Panc1 (cell line): ENCODE measurements around the gene STAB1. TPM values are rescaled to one million over a fixed set of nuclear protein-coding genes. Genes with fewer than 3 reads are reported as not detected.
A peak's percentile ranks its signal among the peaks of the same experiment; 100 is the strongest.

Source experiments
- ATAC-seq: fragments of 200-7000 bp; cut with Tn5 transposase; 2 replicates; pipeline ENCODE4 v1.9.1; 2020; ENCODE audit warnings: mild to moderate bottlenecking, moderate library complexity
- BruUV-seq: library from RNA; stranded (reverse); fragments of 400-500 nt; replicated peaks from 2 replicates; lab custom pipeline; 2021; lab: Mats Ljungman, UMichigan
- CTCF ChIA-PET: fragments of 300-600 bp; sonication (Branson Sonifier 250); formaldehyde crosslinking; loops from one replicate; lab custom pipeline; 2022; ENCODE audit warnings: antibody characterized with exemption; lab: Charles Lee
- POLR2A ChIA-PET: fragments of 300-600 bp; sonication (Branson Sonifier 250); formaldehyde crosslinking; loops from one replicate; lab custom pipeline; 2022; ENCODE audit warnings: antibody characterized with exemption; lab: Charles Lee
- DNase-seq: peaks from one replicate; pipeline ENCODE4 v3.0.0-alpha.2; 2010; ENCODE audit warnings: low read depth, low spot score
- H3K27ac ChIP-seq: 2 replicates; pipeline ENCODE4 v1.5.1; 2011; ENCODE audit warnings: mild to moderate bottlenecking, low read length, inconsistent platforms
- H3K27me3 ChIP-seq: fragments of 200-500 bp; sonication (Bioruptor generic); 2 replicates; pipeline ENCODE4 v1.6.0; 2014; ENCODE audit warnings: low read length, inconsistent platforms; ENCODE audit not compliant: control insufficient read depth, insufficient read depth
- H3K36me3 ChIP-seq: fragments of 200-500 bp; sonication (Bioruptor generic); 2 replicates; pipeline ENCODE4 v1.5.1; 2014; ENCODE audit warnings: inconsistent platforms, mild to moderate bottlenecking, low read length, moderate library complexity; ENCODE audit not compliant: control insufficient read depth, insufficient read depth
- H3K4me1 ChIP-seq: 2 replicates; pipeline ENCODE4 v1.5.1; 2011; ENCODE audit warnings: inconsistent platforms, mild to moderate bottlenecking, low read length, moderate library complexity; ENCODE audit not compliant: control insufficient read depth, insufficient read depth
- H3K4me3 ChIP-seq, 2 experiments: 2 replicates each; pipeline ENCODE4 v1.5.1; 2011 to 2012; ENCODE audit warnings: low read depth in 2 of 2, low read length in 2 of 2, mild to moderate bottlenecking in 2 of 2, inconsistent platforms in 1 of 2, moderate library complexity in 1 of 2
- H3K9me3 ChIP-seq: fragments of 200-500 bp; sonication (Bioruptor generic); 2 replicates; pipeline ENCODE4 v1.5.1; 2014; ENCODE audit warnings: low read depth, mild to moderate bottlenecking, inconsistent platforms, low read length, moderate library complexity; ENCODE audit not compliant: control insufficient read depth, insufficient read depth
- POLR2AphosphoS5 ChIP-seq: IDR thresholded peaks from 2 replicates; pipeline ENCODE4 v1.6.1; 2012; ENCODE audit warnings: mild to moderate bottlenecking, low read depth, low read length, moderate library complexity
- SIN3A ChIP-seq: IDR thresholded peaks from 2 replicates; pipeline ENCODE4 v1.6.1; 2012; ENCODE audit warnings: low read depth, mild to moderate bottlenecking, low read length, moderate library complexity, borderline replicate concordance; ENCODE audit not compliant: insufficient read depth
- TCF7L2 ChIP-seq: IDR thresholded peaks from 2 replicates; pipeline ENCODE4 v1.6.1; 2011; ENCODE audit warnings: mild to moderate bottlenecking, low read depth, low read length, inconsistent platforms
- in situ Hi-C: cut with HindIII; loops from 2 replicates; pipeline ENCODE4 v1.10.0; 2016; ENCODE audit warnings: low sequenced_read_pairs, low pct_unique_long_range_greater_than_20kb
- intact Hi-C: fragments of 100-400 bp; cut with micrococcal nuclease; formaldehyde crosslinking; loops from one replicate; pipeline ENCODE4 v1.10.0; 2022; ENCODE audit not compliant: unreplicated experiment
- total RNA-seq: library from RNA; stranded (reverse); gene quantifications from one replicate; pipeline ENCODE4 v1.2.1, GENCODE V29; 2021; ENCODE audit not compliant: unreplicated experiment
- TF ChIP-seq, protein P1 (sequence below): fragments of 450-650 bp; IDR thresholded peaks from 2 replicates; pipeline ENCODE4 v1.5.1; 2017; ENCODE audit warnings: mild to moderate bottlenecking
- TF ChIP-seq, protein P2 (sequence below), 2 experiments: IDR thresholded peaks; 2 replicates each; pipeline ENCODE4 v1.6.1; 2011 to 2012; ENCODE audit warnings: low read depth in 2 of 2, control low read depth in 1 of 2, low read length in 1 of 2, mild to moderate bottlenecking in 1 of 2, moderate library complexity in 1 of 2; ENCODE audit not compliant: insufficient read depth in 1 of 2

The STAB1 gene
- total RNA-seq, 1 experiment from 2014 or later = 0.39 TPM

DNA sequence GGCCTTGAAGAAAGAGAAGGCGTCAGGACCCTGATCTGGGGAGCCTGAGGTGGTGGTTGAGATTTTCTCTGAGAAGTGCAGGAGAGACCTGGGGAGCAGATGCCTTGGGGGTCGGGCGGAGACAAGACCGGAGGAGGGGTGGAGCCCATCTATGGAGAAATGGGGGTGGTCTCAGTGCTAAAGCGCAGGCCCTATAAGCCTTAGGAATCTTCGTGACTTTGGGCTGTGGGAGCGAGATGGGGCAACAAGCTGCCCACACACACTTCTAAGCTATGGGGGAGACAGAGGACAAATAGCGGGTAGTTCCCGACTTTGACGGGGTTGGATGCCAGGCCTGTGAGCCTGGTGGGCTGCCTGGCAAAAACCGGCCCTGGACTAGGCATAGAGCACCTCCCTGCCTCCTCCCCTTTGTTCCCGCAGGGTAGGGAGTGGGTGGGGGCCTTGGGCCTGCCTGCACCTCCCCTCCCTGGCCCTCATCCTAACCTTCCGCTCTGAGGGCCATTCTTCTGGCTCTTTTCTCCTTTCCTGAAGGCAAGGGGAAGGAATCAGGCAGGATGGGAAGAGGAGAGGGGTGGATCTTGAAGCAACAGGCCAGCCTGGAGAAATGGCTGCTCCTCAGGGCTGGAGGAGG, 38.9 kb upstream of the STAB1 start:
- intact Hi-C loops (no loop called here), in situ Hi-C loops (no loop called here)
- ATAC-seq (peak; percentile 9; the same call in 1 of the 2 replicates), DNase-seq (no peak)
- Histone ChIP-seq H3K4me1 (peaks cover 25% of the 10 kb centered on the region), H3K27ac (peak overlapping the region; percentile 85), H3K9me3 (no peaks in the 10 kb centered on the region), H3K36me3 (peaks cover 6% of the 10 kb centered on the region; the same call in 1 of the 2 replicates), H3K27me3 (no peaks in the 10 kb centered on the region), H3K4me3 (peak overlapping the region; percentile 74 to 84)
- ChIA-PET POLR2A (no interaction called here), CTCF (no interaction called here)
- BruUV-seq = no TSS peak
- TF ChIP-seq POLR2AphosphoS5 = no peak
- no peak for TF ChIP-seq TCF7L2
- no peak for TF ChIP-seq SIN3A
- TF ChIP-seq, protein P1, sequence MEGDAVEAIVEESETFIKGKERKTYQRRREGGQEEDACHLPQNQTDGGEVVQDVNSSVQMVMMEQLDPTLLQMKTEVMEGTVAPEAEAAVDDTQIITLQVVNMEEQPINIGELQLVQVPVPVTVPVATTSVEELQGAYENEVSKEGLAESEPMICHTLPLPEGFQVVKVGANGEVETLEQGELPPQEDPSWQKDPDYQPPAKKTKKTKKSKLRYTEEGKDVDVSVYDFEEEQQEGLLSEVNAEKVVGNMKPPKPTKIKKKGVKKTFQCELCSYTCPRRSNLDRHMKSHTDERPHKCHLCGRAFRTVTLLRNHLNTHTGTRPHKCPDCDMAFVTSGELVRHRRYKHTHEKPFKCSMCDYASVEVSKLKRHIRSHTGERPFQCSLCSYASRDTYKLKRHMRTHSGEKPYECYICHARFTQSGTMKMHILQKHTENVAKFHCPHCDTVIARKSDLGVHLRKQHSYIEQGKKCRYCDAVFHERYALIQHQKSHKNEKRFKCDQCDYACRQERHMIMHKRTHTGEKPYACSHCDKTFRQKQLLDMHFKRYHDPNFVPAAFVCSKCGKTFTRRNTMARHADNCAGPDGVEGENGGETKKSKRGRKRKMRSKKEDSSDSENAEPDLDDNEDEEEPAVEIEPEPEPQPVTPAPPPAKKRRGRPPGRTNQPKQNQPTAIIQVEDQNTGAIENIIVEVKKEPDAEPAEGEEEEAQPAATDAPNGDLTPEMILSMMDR = no peak
- TF ChIP-seq, protein P2, sequence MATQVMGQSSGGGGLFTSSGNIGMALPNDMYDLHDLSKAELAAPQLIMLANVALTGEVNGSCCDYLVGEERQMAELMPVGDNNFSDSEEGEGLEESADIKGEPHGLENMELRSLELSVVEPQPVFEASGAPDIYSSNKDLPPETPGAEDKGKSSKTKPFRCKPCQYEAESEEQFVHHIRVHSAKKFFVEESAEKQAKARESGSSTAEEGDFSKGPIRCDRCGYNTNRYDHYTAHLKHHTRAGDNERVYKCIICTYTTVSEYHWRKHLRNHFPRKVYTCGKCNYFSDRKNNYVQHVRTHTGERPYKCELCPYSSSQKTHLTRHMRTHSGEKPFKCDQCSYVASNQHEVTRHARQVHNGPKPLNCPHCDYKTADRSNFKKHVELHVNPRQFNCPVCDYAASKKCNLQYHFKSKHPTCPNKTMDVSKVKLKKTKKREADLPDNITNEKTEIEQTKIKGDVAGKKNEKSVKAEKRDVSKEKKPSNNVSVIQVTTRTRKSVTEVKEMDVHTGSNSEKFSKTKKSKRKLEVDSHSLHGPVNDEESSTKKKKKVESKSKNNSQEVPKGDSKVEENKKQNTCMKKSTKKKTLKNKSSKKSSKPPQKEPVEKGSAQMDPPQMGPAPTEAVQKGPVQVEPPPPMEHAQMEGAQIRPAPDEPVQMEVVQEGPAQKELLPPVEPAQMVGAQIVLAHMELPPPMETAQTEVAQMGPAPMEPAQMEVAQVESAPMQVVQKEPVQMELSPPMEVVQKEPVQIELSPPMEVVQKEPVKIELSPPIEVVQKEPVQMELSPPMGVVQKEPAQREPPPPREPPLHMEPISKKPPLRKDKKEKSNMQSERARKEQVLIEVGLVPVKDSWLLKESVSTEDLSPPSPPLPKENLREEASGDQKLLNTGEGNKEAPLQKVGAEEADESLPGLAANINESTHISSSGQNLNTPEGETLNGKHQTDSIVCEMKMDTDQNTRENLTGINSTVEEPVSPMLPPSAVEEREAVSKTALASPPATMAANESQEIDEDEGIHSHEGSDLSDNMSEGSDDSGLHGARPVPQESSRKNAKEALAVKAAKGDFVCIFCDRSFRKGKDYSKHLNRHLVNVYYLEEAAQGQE (IDR thresholded peaks at IDR 0.05; ENCODE audit: insufficient read depth in 1 of 2, low read depth in 2 of 2, low read length in 1 of 2) = no peak

DNA sequence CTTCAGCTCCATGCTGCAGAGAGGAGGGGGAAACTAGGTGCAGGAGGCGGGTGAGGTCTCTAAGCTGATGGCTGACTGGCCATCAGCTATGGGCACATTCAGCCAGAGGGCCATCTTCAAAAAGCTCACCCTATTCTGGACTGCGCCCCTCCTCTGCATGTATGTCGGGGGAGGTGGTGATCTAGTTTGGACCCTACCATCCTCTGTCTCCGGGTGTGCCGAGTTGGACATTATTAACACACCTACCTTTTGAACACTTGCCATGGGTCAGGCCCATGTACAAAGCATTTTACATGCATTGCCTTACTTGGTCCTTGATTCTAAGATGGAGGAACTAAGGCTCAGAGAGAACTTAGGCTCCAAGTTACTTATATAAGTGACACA, 38.3 kb upstream of the STAB1 start:
- peaks cover 25% of the 10 kb centered on the region for H3K4me1 ChIP-seq
- no peaks in the 10 kb centered on the region for H3K9me3 ChIP-seq
- ATAC-seq = no peak
- H3K4me3 ChIP-seq = peak overlapping the region; percentile 74 to 84
- intact Hi-C loops (no loop called here), in situ Hi-C loops (no loop called here)
- peaks cover 6% of the 10 kb centered on the region; the same call in 1 of the 2 replicates for H3K36me3 ChIP-seq
- DNase-seq = no peak
- ChIA-PET CTCF (no interaction called here), POLR2A (no interaction called here)
- TF ChIP-seq, protein P1 = no peak
- TF ChIP-seq TCF7L2 (no peak), SIN3A (no peak), POLR2AphosphoS5 (no peak)
- TF ChIP-seq, protein P2 (IDR thresholded peaks at IDR 0.05; ENCODE audit: insufficient read depth in 1 of 2, low read depth in 2 of 2, low read length in 1 of 2) = no peak
- H3K27me3 ChIP-seq = no peaks in the 10 kb centered on the region
- TSS peak; percentile 65 for BruUV-seq
- peak overlapping the region; percentile 85 for H3K27ac ChIP-seq
